ENCODE measurements around the gene RPRD1B.

RPRD1B gene

GRCh38 chr20:38067717-38068365, 34.3 kb downstream of the RPRD1B start:
- DNase-seq (ENCODE audit: insufficient read length, low spot score) (no peak), FAIRE-seq (peak; percentile 36)

- FAIRE-seq (no peak), DNase-seq (ENCODE audit: insufficient read length, low spot score) (no peak)
These were observed 39.4 kb downstream of the RPRD1B start for GRCh38 chr20:38072898-38073297.

- FAIRE-seq, result peak; percentile 84
- DNase-seq (ENCODE audit: insufficient read length, low spot score), result peak; percentile 84
These were observed 39.9 kb downstream of the RPRD1B start for GRCh38 chr20:38073307-38074071.

DNA sequence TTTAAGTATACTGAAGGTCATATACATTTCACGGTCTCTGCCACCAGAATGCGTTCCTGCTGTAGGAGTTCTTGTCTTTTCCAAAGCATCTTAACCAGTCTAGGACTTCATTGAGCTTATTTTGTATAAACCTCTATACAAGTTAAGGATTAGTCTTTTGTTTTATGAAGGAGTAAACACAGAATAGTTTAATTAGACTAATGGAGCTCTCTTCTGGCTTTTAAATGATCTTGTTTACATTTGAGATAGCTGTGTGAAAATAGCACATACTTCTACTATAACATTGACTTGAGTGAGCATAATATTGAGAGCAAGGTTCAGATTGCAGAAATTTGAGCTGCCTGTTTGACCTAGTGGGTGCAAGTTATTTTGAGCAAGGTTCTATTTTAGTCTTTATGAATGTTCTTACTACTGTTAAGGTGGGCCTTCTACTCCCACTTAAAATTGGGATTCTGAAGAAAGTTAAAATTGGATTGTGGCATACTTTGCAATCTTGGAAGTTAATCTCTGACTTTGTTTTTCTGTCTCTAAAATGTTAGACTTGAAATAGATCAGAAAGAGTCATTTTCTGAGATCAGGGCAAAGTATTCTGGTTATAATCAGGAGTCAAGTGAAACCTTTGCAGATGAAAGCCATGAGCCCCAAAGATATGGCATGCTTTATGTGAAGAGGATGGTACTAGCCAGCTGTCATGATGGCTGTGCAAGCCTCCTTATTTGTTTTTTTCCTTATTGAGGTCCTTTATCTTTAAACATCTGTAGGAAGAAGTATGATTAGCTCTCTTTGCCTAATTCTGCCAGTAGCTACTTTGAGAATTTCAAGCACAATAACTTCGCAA, 41.8 kb downstream of the RPRD1B start:
- DNase-seq (ENCODE audit: insufficient read length, low spot score) (no peak), FAIRE-seq (no peak)

DNA sequence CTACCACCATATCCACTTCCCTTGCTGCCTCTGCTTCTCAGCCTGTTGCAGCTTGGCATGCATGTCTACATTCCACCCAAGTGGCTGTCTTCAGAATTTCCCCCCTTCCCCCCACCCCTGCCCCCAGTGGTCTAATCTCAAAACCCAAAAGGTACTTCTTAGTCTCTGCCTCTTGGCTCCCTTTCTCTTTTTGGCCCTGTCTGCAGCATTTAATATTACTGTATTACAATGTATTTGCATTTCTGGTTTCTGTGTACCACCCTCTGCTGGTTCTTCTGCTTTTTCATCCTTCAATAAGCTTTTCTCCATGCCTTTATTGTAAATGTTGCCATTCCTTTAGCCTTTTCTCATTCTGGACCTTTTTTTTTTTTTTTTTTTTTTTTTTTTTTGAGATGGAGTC, 43.0 kb downstream of the RPRD1B start:
- DNase-seq (ENCODE audit: insufficient read length, low spot score) (no peak), FAIRE-seq (no peak)

- DNase-seq (ENCODE audit: insufficient read length, low spot score) (no peak), FAIRE-seq (no peak)
These were observed 44.5 kb downstream of the RPRD1B start for GRCh38 chr20:38078084-38078483.

DNA sequence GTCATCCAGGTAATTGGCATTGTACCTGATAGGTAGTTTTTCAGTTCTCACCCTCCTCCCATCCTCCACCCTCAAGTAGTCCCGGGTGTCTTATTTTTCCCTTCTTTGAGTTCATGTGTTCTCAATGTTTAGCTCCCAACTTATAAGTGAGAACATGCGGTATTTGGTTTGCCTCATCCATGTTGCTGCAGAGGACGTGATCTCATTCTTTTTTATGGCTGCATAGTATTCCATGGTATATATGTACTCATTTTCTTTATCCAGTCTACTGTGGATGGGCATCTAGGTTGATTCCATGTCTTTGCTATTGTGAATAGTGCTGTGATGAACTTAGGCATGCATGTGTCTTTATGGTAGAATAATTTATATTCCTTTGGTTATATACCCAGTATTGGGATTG, 45.8 kb downstream of the RPRD1B start:
- no peak for FAIRE-seq
- DNase-seq (ENCODE audit: insufficient read length, low spot score), result no peak

- DNase-seq (ENCODE audit: insufficient read length, low spot score) (no peak), FAIRE-seq (no peak)
These were observed 48.0 kb downstream of the RPRD1B start for GRCh38 chr20:38081575-38081974.

DNA sequence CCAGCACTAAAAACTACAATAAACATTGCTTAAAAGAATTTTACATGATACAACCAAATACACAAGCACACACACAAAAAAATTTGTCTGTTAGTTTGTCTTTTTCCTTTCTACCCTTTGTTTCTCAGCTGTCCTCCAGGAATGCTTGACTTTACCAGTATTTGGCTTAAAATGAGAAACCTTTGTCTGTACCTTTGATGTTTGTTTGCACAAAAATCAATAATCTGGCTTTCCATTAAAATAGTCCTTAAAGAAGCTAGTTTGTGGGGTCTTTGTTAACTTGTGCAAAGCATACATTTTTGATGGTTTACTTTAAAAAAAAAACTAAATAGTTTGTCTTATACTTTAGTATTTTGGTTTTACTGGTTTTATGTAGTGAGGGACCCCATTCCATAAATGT, 49.3 kb downstream of the RPRD1B start:
- DNase-seq (ENCODE audit: insufficient read length, low spot score) (no peak), FAIRE-seq (no peak)

GRCh38 chr20:38083338-38084048, 49.9 kb downstream of the RPRD1B start:
- no peak for DNase-seq (ENCODE audit: insufficient read length, low spot score)
- FAIRE-seq, result no peak

GRCh38 chr20:38084425-38084951, 50.9 kb downstream of the RPRD1B start:
- peak; percentile 97 for FAIRE-seq
- peak; percentile 85 for DNase-seq (ENCODE audit: insufficient read length, low spot score)

- DNase-seq (ENCODE audit: insufficient read length, low spot score) (no peak), FAIRE-seq (no peak)
These were observed 51.5 kb downstream of the RPRD1B start for GRCh38 chr20:38085026-38085425.

DNA sequence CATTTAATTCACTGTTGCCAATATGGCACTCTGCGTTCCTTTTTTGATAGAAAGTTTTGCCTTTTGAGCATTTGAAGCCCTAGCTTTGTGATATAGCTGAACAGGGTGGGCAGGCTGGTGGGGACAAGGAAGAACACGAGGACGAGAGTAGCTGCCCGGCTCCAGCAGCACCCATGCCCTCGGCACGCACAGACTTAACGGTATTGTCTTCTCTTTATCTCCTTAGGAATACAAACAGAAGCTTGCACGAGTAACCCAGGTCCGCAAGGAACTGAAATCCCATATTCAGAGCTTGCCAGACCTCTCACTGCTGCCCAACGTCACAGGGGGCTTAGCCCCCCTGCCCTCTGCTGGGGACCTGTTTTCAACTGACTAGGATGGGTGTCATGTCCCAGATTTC, 56.0 kb downstream of the RPRD1B start:
- FAIRE-seq, result no peak

GRCh38 chr20:38090061-38090460, 56.5 kb downstream of the RPRD1B start:
- DNase-seq (ENCODE audit: insufficient read length, low spot score), result no peak
- no peak for FAIRE-seq

More for the DNA sequence above, 56.0 kb downstream of the RPRD1B start:
- DNase-seq (ENCODE audit: insufficient read length, low spot score), result no peak

- no peak for DNase-seq (ENCODE audit: insufficient read length, low spot score)
- FAIRE-seq, result no peak
These were observed 58.1 kb downstream of the RPRD1B start for GRCh38 chr20:38091441-38092216.

DNA sequence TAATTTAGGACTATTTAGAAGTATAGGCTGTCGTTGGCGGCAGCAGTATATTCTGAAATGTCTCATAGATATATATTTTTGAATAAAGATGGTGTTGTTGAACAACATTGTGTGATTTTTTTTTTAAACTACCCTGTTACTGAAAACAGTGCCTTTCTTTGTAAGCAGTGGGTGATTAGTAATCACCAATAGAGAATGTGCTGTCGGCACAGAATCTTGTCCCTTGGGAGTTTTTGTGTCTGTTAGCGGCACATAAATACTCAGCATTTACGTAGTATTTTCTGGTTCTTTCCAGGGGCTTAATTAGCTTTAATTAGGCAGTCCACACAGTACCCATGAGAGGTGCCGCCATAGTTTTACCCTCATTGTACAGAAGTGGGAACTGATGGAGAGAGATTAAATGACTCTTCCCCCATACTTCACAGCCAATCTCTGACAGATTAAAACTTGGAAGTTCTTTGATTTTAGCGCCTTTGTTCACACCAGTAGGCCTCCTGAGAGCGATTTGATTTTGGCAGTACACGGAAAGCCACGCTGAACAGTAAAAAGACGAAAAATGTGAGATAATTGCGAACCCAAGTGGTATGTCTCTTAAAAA, 58.8 kb downstream of the RPRD1B start:
- no peak for FAIRE-seq
- DNase-seq (ENCODE audit: insufficient read length, low spot score), result no peak

DNA sequence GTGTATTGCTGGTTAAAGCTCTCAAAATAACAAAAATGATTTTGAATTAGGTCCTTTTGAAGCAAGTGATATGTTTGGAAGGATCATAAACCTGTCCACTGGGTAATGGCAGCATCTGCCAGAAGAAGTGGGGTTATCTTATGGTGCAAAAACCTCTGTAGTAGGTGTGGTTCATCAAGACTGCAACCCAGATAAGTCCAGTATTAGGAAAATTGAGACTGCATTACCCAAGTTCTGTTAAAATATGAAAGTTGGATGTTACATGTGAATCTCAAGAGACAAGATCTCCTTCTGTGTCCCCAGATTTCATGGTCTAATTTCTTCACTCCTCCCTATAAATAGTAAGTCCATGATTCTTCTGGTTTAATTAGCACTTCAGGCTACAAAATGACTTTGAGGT, 59.4 kb downstream of the RPRD1B start:
- FAIRE-seq, result no peak
- DNase-seq (ENCODE audit: insufficient read length, low spot score), result no peak

DNA sequence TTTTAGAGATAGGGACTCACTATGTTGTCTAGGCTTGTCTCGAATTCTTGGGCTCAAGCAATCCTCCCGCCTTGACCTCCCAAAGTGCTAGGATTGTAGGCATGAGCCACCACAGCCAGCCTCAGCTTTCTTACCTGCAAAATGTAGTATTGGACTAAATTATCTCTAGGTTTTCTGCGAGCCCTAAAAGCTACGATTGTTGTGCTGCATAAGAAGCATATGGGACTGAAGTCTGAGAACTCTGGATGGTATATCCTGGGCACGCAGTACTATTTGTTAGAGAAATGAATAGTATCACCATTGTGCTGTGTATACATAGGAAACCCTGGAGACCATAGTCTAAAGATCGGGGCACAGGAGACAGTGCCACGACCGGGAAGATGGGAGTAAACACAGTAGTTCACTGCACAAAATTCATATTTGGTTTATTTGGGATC, 60.1 kb downstream of the RPRD1B start:
- no peak for FAIRE-seq
- DNase-seq (ENCODE audit: insufficient read length, low spot score), result no peak

DNA sequence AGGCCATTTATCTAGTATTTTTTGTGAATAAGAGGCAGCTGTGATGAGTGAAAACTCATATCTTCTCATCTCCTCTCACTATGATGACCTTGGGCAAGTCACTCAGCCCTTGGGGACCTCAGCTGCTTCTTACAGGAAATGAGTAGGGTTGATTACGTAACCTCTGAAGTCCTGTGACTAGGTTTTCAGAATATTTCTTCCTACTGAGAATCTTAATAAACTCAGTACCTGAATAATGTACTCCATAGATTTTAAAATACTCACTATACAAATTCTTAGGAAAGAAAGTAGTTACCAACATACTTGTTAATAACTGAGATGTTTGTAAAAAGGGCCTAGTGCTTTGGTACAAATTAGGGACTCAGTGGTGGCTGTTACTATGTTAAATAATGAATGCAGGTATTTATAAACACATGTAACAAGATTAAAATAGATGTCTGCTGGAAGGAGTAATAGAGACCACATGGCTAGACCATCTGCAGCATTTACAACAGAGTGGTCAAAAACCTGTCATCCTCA, 60.9 kb downstream of the RPRD1B start:
- DNase-seq (ENCODE audit: insufficient read length, low spot score) (peak; percentile 76), FAIRE-seq (no peak)

Data from HTR-8/SVneo (cell line).